ENCODE results near the gene MYH2.

Gene MYH2

DNA sequence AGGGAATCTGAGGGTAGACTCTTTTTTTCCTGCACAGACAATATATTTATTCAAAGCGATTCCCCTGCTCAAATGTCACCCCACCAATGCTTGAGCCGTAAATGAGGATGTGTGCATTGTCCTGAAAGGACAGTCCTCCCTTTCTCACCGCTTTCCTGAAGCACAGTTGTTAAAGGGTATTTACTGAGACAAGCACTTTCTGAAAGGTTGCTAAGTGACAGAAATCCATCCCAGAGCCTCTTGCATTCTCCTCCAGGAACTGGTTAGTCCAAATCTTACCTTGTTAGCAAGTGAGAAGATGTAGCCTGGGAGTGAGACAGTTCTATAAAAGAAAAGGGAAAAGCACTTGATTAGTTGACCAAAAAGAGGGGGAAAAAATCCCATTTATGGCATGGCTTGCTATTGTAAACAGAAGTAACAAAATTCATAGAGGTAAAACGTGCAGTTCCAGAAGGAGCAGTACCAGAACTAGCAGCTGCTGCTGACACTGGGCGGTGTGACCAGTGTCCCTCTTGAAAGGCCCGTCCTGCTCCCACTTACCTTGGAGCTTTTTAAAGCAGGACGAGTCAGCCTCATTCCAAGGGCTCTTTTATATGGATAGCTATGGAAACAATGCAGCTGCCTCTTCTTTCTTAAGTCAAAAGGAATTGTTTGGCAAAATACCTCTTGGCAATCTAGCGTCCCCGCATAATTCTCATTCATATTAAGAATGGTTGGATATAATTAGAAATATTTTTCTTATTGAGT lies at the start of gene MYH2:
Gene MYH2, minus strand, starts transcription at position 563 of the 747 bp plus-strand sequence. CDS start 1,738 bp downstream, outside the sequence.
- Histone ChIP-seq H3K4me2 (ENCODE audit: low read depth, low read length, poor library complexity, severe bottlenecking) (no peak within 1 kb of the TSS), H3K27me3 (ENCODE audit: insufficient read depth, low read length, poor library complexity, severe bottlenecking) (no peaks in the 10 kb centered on the region), H3K4me3 (ENCODE audit: low read length, poor library complexity, severe bottlenecking) (no peak within 1 kb of the TSS), H2AFZ (ENCODE audit: low read length) (no peak within 1 kb of the TSS), H3K79me2 (ENCODE audit: insufficient read depth, low read length) (no peaks in the 10 kb centered on the region), H3K9ac (ENCODE audit: low read depth, low read length, poor library complexity, severe bottlenecking) (no peak within 1 kb of the TSS), H3F3A (ENCODE audit: low read depth) (no peaks in the 10 kb centered on the region), H4K20me1 (ENCODE audit: insufficient read depth, low read length, poor library complexity, severe bottlenecking) (no peaks in the 10 kb centered on the region), H3K36me3 (ENCODE audit: insufficient read depth, low read length) (no peaks in the 10 kb centered on the region), H3K4me1 (ENCODE audit: insufficient read depth, low read length, poor library complexity, severe bottlenecking) (no peaks in the 10 kb centered on the region), H3K9me2 (replicated peaks; ENCODE audit: low read depth, low read length) (no peaks in the 10 kb centered on the region), H3K9me3 (ENCODE audit: insufficient read depth, low read depth, low read length) (no peaks in the 10 kb centered on the region)
- no peak for TF ChIP-seq EZH2phosphoT487 (IDR thresholded peaks at IDR 0.05; ENCODE audit: borderline replicate concordance)
- TF ChIP-seq, protein P1, sequence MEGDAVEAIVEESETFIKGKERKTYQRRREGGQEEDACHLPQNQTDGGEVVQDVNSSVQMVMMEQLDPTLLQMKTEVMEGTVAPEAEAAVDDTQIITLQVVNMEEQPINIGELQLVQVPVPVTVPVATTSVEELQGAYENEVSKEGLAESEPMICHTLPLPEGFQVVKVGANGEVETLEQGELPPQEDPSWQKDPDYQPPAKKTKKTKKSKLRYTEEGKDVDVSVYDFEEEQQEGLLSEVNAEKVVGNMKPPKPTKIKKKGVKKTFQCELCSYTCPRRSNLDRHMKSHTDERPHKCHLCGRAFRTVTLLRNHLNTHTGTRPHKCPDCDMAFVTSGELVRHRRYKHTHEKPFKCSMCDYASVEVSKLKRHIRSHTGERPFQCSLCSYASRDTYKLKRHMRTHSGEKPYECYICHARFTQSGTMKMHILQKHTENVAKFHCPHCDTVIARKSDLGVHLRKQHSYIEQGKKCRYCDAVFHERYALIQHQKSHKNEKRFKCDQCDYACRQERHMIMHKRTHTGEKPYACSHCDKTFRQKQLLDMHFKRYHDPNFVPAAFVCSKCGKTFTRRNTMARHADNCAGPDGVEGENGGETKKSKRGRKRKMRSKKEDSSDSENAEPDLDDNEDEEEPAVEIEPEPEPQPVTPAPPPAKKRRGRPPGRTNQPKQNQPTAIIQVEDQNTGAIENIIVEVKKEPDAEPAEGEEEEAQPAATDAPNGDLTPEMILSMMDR (conservative IDR thresholded peaks at IDR 0.05; ENCODE audit: low read length), result no peak

DNA sequence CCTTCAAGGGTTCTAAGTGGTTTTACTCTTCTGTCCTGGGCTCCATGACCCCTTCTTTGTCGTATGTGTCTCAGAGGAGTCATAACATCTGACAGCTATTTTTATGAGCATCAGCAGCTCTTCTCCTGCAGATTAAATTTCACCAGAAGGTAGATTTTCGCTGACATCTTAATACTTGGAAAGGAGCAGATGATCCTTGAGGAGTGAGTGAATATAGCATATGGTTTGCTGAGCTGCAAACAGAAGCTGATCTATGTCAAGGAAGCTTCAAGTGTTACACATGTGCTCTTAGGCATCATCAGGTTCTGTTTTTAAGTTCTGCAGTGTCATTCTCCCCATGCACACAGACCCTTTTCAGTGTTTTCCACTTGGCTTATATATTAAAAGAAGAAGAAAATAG lies 49.2 kb upstream of the MYH2 start:
- no peak overlapping the region for H3K4me3 ChIP-seq (ENCODE audit: low read length, poor library complexity, severe bottlenecking)

DNA sequence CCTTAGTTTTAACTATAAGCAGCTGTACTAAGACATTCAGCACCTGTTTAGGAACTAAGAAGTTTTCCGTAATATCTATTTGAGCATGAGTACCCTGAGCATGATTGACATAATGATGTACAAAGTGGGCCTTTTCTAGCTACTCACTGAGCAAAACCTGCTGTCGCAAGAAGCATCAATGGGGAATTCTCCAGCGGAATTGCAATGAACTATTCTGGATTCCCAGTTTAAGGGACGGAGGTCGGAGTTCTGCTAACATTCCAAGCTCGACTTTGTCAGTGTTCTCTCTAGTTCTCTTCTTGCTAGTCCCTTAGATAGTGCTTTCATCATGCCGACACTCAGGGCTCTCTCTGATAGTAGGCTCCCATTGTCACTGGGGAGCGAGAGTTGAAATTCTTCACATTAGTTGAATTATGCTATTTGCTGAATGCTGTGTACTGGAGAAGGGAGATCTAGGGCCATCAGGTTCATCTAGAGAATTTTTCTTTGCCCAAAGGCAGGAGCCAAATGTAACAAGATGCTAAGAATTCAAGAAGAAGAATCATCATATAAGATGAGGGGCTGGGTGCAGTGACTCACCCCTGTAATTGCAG lies 40.2 kb upstream of the MYH2 start:
- H3K9me2 ChIP-seq (replicated peaks; ENCODE audit: low read depth, low read length), result no peaks in the 10 kb centered on the region
- H4K20me1 ChIP-seq (ENCODE audit: insufficient read depth, low read length, poor library complexity, severe bottlenecking), result no peaks in the 10 kb centered on the region
- no peak overlapping the region for H3K4me2 ChIP-seq (ENCODE audit: low read depth, low read length, poor library complexity, severe bottlenecking)
- H3K27me3 ChIP-seq (ENCODE audit: insufficient read depth, low read length, poor library complexity, severe bottlenecking), result no peaks in the 10 kb centered on the region
- H2AFZ ChIP-seq (ENCODE audit: low read length), result no peak overlapping the region
- no peak for TF ChIP-seq EZH2phosphoT487 (IDR thresholded peaks at IDR 0.05; ENCODE audit: borderline replicate concordance)
- no peaks in the 10 kb centered on the region for H3K36me3 ChIP-seq (ENCODE audit: insufficient read depth, low read length)
- no peaks in the 10 kb centered on the region for H3K4me1 ChIP-seq (ENCODE audit: insufficient read depth, low read length, poor library complexity, severe bottlenecking)
- no peak overlapping the region for H3K4me3 ChIP-seq (ENCODE audit: low read length, poor library complexity, severe bottlenecking)
- H3K9ac ChIP-seq (ENCODE audit: low read depth, low read length, poor library complexity, severe bottlenecking), result no peak overlapping the region
- H3F3A ChIP-seq (ENCODE audit: low read depth), result no peaks in the 10 kb centered on the region
- no peaks in the 10 kb centered on the region for H3K79me2 ChIP-seq (ENCODE audit: insufficient read depth, low read length)
- H3K9me3 ChIP-seq (ENCODE audit: insufficient read depth, low read depth, low read length), result no peaks in the 10 kb centered on the region

More for the DNA sequence above, 49.2 kb upstream of the MYH2 start:
- Histone ChIP-seq H3K79me2 (ENCODE audit: insufficient read depth, low read length) (no peaks in the 10 kb centered on the region), H3K36me3 (ENCODE audit: insufficient read depth, low read length) (no peaks in the 10 kb centered on the region), H3K9me3 (ENCODE audit: insufficient read depth, low read depth, low read length) (no peaks in the 10 kb centered on the region), H3K9ac (ENCODE audit: low read depth, low read length, poor library complexity, severe bottlenecking) (no peak overlapping the region), H3K27me3 (ENCODE audit: insufficient read depth, low read length, poor library complexity, severe bottlenecking) (no peaks in the 10 kb centered on the region), H3K4me1 (ENCODE audit: insufficient read depth, low read length, poor library complexity, severe bottlenecking) (no peaks in the 10 kb centered on the region), H3F3A (ENCODE audit: low read depth) (no peaks in the 10 kb centered on the region), H4K20me1 (ENCODE audit: insufficient read depth, low read length, poor library complexity, severe bottlenecking) (no peaks in the 10 kb centered on the region), H3K9me2 (replicated peaks; ENCODE audit: low read depth, low read length) (no peaks in the 10 kb centered on the region), H3K4me2 (ENCODE audit: low read depth, low read length, poor library complexity, severe bottlenecking) (no peak overlapping the region), H2AFZ (ENCODE audit: low read length) (no peak overlapping the region)
- TF ChIP-seq, protein P1 (conservative IDR thresholded peaks at IDR 0.05; ENCODE audit: low read length), result no peak
- no peak for TF ChIP-seq EZH2phosphoT487 (IDR thresholded peaks at IDR 0.05; ENCODE audit: borderline replicate concordance)
